Effector CD4-positive, alpha-beta T cell (primary cell): ENCODE results near the gene SLMAP.
"Not testable (repeated sequence)": the region's sequence is repeated elsewhere in the genome, so short reads cannot be mapped to it uniquely, and the experiment has no call there.

Experiments used
- DNase-seq: peaks from one replicate; pipeline ENCODE4 v3.0.0-alpha.2; 2020

The SLMAP gene

GRCh38 chr3:57832486-57832885 lies 76.4 kb downstream of the SLMAP start:
- DNase-seq: no peak

- DNase-seq: no peak
Measured at GRCh38 chr3:57832900-57833313, 76.8 kb downstream of the SLMAP start.

- no peak for DNase-seq
Measured at GRCh38 chr3:57833763-57834162, 77.7 kb downstream of the SLMAP start.

- no peak for DNase-seq
Measured at GRCh38 chr3:57837686-57838085, 81.6 kb downstream of the SLMAP start.

GRCh38 chr3:57838627-57839026 lies 82.5 kb downstream of the SLMAP start:
- no peak for DNase-seq

- no peak for DNase-seq
Measured at GRCh38 chr3:57840473-57840872, 84.4 kb downstream of the SLMAP start.

- DNase-seq: no peak
Measured at GRCh38 chr3:57841818-57842217, 85.7 kb downstream of the SLMAP start.

- no peak for DNase-seq
Measured at GRCh38 chr3:57848177-57848738, 92.1 kb downstream of the SLMAP start.

- DNase-seq: no peak
Measured at GRCh38 chr3:57851304-57851703, 95.2 kb downstream of the SLMAP start.

GRCh38 chr3:57852896-57853295 lies 96.8 kb downstream of the SLMAP start:
- no peak for DNase-seq

- DNase-seq: no peak
Measured at GRCh38 chr3:57855281-57855680, 99.2 kb downstream of the SLMAP start.

GRCh38 chr3:57855943-57856342 lies 99.8 kb downstream of the SLMAP start:
- no peak for DNase-seq

- DNase-seq: no peak
Measured at GRCh38 chr3:57856675-57857074, 100.6 kb downstream of the SLMAP start.

GRCh38 chr3:57862894-57863293 lies 106.8 kb downstream of the SLMAP start:
- no peak for DNase-seq

GRCh38 chr3:57863380-57863779 lies 107.3 kb downstream of the SLMAP start:
- no peak for DNase-seq

- DNase-seq: no peak
Measured at GRCh38 chr3:57864853-57865252, 108.7 kb downstream of the SLMAP start.

GRCh38 chr3:57869110-57869509 lies 113.0 kb downstream of the SLMAP start:
- DNase-seq: not testable (repeated sequence)

- no peak for DNase-seq
Measured at GRCh38 chr3:57872606-57873005, 116.5 kb downstream of the SLMAP start.

GRCh38 chr3:57876632-57877031 lies 120.5 kb downstream of the SLMAP start:
- DNase-seq: no peak

GRCh38 chr3:57877116-57877515 lies 121.0 kb downstream of the SLMAP start:
- no peak for DNase-seq

GRCh38 chr3:57884436-57884835 lies 128.3 kb downstream of the SLMAP start:
- DNase-seq: not testable (repeated sequence)

- no peak for DNase-seq
Measured at GRCh38 chr3:57889807-57890206, 133.7 kb downstream of the SLMAP start.

- DNase-seq: no peak
Measured at GRCh38 chr3:57890874-57891273, 134.8 kb downstream of the SLMAP start.

GRCh38 chr3:57892423-57892822 lies 136.3 kb downstream of the SLMAP start:
- DNase-seq: no peak

GRCh38 chr3:57893156-57893555 lies 137.0 kb downstream of the SLMAP start:
- DNase-seq: no peak

- DNase-seq: no peak
Measured at GRCh38 chr3:57893668-57894067, 137.6 kb downstream of the SLMAP start.
